ENCODE measurements around the gene TBRG1.

Gene TBRG1

GRCh38 chr11:124658501-124658900 is 35.8 kb downstream of the TBRG1 start:
- in situ Hi-C loops (cut with HindIII; ENCODE audit: low sequenced_read_pairs): no loop called here

GRCh38 chr11:124658986-124659385 is 36.3 kb downstream of the TBRG1 start:
- in situ Hi-C loops (cut with HindIII; ENCODE audit: low sequenced_read_pairs): no loop called here

- in situ Hi-C loops (cut with HindIII; ENCODE audit: low sequenced_read_pairs): loop anchor here (5.0 to 10.0 kb wide), 2 partner anchors 46 to 173 kb away; no protein-coding TSS in a partner anchor
These were observed 38.9 kb downstream of the TBRG1 start for GRCh38 chr11:124661553-124661952.

- in situ Hi-C loops (cut with HindIII; ENCODE audit: low sequenced_read_pairs): loop anchor here (5.0 to 10.0 kb wide), 2 partner anchors 45 to 173 kb away; no protein-coding TSS in a partner anchor
These were observed 39.4 kb downstream of the TBRG1 start for GRCh38 chr11:124662106-124662505.

GRCh38 chr11:124663861-124664260 is 41.2 kb downstream of the TBRG1 start:
- in situ Hi-C loops (cut with HindIII; ENCODE audit: low sequenced_read_pairs): loop anchor here (5.0 to 10.0 kb wide), 2 partner anchors 43 to 171 kb away; no protein-coding TSS in a partner anchor

GRCh38 chr11:124667601-124668000 is 44.9 kb downstream of the TBRG1 start:
- in situ Hi-C loops (cut with HindIII; ENCODE audit: low sequenced_read_pairs): loop anchor here (10.0 kb wide), 1 partner anchor 167 kb away; no protein-coding TSS in a partner anchor

- in situ Hi-C loops (cut with HindIII; ENCODE audit: low sequenced_read_pairs): loop anchor here (10.0 kb wide), 1 partner anchor 166 kb away; no protein-coding TSS in a partner anchor
These were observed 46.5 kb downstream of the TBRG1 start for GRCh38 chr11:124669193-124669592.

- in situ Hi-C loops (cut with HindIII; ENCODE audit: low sequenced_read_pairs): no loop called here
These were observed 48.1 kb downstream of the TBRG1 start for GRCh38 chr11:124670732-124671131.

GRCh38 chr11:124672536-124673215 is 50.0 kb downstream of the TBRG1 start:
- in situ Hi-C loops (cut with HindIII; ENCODE audit: low sequenced_read_pairs): no loop called here

- in situ Hi-C loops (cut with HindIII; ENCODE audit: low sequenced_read_pairs): no loop called here
These were observed 50.9 kb downstream of the TBRG1 start, which contains the start of the genes SIAE and SPA17 for GRCh38 chr11:124673333-124674167. SIAE (minus strand) TSS chr11:124673739; CDS start chr11:124673708, 31 bp downstream. SPA17 (plus strand) TSS chr11:124673904; CDS start chr11:124675265, 1,361 bp downstream.

- in situ Hi-C loops (cut with HindIII; ENCODE audit: low sequenced_read_pairs): no loop called here
These were observed 51.5 kb downstream of the TBRG1 start for GRCh38 chr11:124674168-124674517.

- in situ Hi-C loops (cut with HindIII; ENCODE audit: low sequenced_read_pairs): no loop called here
These were observed 51.9 kb downstream of the TBRG1 start for GRCh38 chr11:124674571-124674970.

- in situ Hi-C loops (cut with HindIII; ENCODE audit: low sequenced_read_pairs): no loop called here
These were observed 53.7 kb downstream of the TBRG1 start for GRCh38 chr11:124676386-124676785.

- in situ Hi-C loops (cut with HindIII; ENCODE audit: low sequenced_read_pairs): no loop called here
These were observed 55.8 kb downstream of the TBRG1 start for GRCh38 chr11:124678416-124678815.

GRCh38 chr11:124681421-124681820 is 58.8 kb downstream of the TBRG1 start:
- in situ Hi-C loops (cut with HindIII; ENCODE audit: low sequenced_read_pairs): no loop called here

- in situ Hi-C loops (cut with HindIII; ENCODE audit: low sequenced_read_pairs): no loop called here
These were observed 59.8 kb downstream of the TBRG1 start for GRCh38 chr11:124682443-124682842.
